GM20431 (cell line): ENCODE data around the gene C16orf87.

ENCODE experiments used
- in situ Hi-C: fragments of 300-500 bp; cut with MseI, MboI; formaldehyde crosslinking; loops from one replicate; pipeline ENCODE4 v1.15.0; 2020; ENCODE audit warnings: low sequenced_read_pairs; ENCODE audit not compliant: unreplicated experiment

Gene C16orf87

GRCh38 chr16:46763147-46763546 is 67.8 kb downstream of the C16orf87 start:
- in situ Hi-C loops = no loop called here

GRCh38 chr16:46762583-46762982 is 68.4 kb downstream of the C16orf87 start:
- in situ Hi-C loops = no loop called here

GRCh38 chr16:46759309-46759708 is 71.7 kb downstream of the C16orf87 start:
- in situ Hi-C loops = no loop called here

GRCh38 chr16:46757339-46758050 is 73.5 kb downstream of the C16orf87 start:
- in situ Hi-C loops = no loop called here

- in situ Hi-C loops = no loop called here
These were observed 74.2 kb downstream of the C16orf87 start for GRCh38 chr16:46756772-46757171.

- in situ Hi-C loops = no loop called here
These were observed 78.0 kb downstream of the C16orf87 start for GRCh38 chr16:46753015-46753414.

GRCh38 chr16:46751381-46751780 is 79.6 kb downstream of the C16orf87 start:
- in situ Hi-C loops = no loop called here

- in situ Hi-C loops = no loop called here
These were observed 81.9 kb downstream of the C16orf87 start for GRCh38 chr16:46748775-46749705.

- in situ Hi-C loops = no loop called here
These were observed 83.0 kb downstream of the C16orf87 start, which contains the start of gene MYLK3 for GRCh38 chr16:46747777-46748651. Gene MYLK3, minus strand, starts transcription at chr16:46748344. Its CDS starts 151 bp downstream, at chr16:46748193.

GRCh38 chr16:46746821-46747776 is 83.9 kb downstream of the C16orf87 start:
- in situ Hi-C loops = no loop called here
